Embryonic facial prominence (tissue), 1 donor: ENCODE measurements around the gene NEDD8.

Experiments
- DNase-seq: peaks from one replicate; pipeline ENCODE4 v3.0.0-alpha.2; 2016; ENCODE audit errors: extremely low spot score

The NEDD8 gene

DNA sequence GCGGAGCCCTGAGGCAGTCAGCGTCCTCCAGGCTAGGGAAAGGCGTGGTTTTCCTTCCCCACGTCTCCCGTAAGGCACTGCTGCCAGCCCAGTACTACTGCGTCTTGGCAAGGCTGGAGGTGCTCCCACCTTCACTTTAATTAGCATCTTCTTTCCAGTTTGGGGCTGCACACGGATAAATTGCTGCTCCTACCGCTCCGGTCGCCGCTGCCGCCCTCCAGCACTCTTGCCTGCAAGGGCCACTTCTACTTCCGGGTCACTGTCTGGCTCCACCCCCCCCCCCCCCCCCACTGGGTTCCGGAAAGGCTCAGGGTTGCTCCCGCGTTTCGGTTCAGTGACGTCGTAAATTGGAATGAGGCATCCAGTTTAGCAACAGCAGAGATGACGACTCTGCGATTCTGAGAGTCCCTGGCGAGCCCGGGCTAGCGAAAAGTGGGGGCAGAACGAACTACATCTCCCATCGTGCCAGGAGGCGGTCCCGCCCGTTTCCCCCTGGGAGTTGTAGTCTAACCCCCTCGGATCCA is at the start of gene NEDD8:
Gene NEDD8 (minus strand): TSS at position 247 of the 524 bp plus-strand sequence. CDS start 100 bp downstream, at position 147.
- DNase-seq, result peak; percentile 77

DNA sequence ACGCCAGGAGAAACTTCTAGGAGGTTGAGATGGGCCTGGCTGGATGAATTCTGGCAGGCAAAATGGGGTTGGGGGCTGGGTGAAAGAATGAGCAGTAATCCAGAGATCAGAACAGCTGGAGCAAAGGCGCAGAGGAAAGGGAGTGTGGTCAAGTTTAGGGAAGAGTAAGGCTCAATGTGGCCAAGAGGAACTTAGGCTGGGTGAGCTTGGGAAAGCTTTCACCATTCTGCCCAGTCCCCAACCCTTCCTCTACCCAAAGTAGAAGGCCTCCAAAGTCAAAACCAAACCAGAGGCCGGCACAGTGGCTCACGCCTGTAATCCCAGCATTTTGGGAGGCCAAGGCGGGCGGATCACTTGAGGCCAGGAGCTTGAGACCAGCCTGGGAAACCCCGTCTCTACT is 49.5 kb upstream of the NEDD8 start:
- DNase-seq, result no peak

DNA sequence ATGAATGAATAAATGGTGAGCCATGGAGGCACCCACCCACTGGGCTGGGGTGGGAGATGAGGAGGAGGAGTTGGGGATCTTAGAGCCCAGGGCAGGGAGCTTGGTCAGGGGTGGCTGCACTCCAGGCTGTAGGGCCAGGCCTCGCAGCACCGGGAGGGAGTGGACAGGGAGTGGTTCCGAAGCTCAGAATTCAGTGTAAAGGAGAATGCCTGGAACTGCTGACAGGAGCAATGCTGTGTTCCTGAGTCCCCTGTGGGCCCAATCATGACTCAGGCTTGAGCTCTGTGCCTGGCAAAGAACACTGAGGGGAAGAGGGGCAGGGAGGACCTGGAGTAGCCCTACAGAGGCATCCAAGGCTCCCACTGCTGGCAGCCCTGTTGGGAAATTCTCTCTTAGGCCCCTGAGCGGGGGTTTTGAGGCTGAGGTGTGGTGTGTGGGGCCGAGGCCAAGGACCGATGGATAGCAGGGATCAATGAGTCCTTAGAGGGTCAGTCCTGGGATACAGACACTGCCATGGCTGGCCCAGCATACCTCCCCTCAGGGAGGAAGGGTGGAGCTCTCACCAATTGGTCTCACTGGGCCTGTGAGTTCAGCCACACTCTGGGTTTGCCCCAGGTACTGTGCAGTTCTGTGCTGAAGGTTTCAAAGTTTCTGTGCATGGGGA is 48.8 kb upstream of the NEDD8 start:
- DNase-seq, result no peak

DNA sequence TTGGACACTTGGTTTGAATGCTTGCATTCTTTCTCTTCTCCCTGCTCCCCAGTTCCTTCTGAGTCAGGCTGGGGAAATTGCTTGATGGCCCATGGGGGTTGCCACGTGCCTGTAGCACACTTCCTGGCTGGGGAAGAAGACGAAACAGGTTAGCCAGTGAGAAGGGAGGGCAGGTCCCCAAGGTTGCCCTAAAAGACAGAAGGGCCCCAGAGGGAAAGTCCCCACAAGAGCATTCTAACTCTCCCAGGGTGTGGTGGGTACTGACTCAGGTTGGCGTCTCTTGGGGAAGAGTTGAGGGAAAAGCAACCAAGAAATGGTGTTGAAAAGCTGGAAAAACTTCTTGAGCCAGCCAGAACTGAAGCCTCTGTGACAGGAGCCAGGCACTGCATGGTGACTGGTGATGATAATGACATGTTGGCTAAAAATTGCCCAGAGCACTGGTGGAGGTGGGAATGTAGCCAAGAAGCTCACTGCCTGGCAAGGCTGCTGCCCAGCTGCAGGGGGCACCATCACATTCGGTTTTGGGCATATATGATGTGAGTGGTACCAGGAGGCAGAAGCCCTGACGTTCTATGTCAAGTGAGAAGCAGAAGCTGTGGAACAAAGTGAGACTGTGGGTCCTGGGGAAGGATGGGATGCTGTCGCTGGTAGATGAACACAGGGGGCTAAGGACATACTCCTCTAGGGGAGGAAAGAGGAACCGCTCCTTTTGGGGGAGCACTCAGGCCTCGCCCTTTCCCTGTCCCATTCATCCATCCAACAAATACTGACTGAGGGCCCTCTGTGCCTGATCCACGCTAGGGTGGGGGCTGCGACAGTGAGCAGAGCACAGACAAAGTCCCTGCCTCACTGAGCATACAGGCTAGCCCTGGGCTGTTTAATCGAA is 47.4 kb upstream of the NEDD8 start:
- DNase-seq, result no peak

DNA sequence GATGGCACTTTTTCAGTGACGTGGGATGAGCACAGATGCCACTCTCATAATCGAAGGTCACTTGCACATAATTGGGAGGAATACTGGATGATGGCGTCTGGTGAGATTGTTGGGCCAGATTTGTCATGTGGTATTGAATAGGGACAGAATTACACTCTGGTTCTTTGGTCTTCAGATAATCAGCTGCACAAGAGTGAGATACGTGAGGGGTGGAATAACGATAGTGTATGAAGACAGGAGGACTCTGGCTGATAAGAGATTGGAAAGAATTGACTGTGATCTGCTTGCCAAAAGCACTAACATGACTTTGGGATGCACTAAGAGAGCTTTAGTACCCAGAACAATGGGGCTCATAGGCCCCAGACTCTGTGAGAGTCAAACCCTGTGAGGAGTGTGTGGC is 46.3 kb upstream of the NEDD8 start:
- DNase-seq, result no peak

DNA sequence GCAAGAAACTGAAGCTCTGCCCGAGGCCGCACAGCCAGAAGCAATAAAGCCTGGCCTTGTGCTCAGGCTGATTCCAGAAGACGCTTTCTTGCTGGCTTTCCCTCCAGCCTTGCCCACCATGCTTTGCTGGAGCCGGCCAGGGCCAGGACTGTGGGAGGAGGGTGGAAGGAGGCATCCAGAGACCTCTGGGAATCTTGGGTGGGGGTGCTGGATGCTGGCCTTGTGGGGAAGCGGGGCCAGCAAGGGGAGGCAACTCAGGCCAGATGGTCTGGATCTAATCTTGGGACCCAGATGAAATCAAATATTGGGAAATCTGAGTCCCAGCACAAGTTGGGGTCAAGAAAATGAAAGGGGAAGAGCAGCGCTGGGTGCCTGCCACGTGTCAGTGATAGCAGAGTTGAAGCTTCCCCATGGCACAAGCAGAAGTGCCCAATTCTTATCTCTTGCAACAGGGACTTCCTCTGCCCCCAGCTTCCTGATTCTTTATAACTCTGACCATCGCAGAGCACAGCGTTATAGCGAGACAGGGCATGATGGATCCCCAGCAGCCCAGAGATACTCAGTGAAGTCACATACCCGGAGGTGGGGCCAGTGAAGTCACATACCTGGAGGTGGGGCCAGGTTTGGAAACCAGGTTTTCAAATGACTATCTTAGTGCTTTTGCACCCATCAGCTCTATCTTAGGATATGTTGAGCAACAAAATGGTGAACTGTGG is 45.6 kb upstream of the NEDD8 start:
- DNase-seq, result no peak

DNA sequence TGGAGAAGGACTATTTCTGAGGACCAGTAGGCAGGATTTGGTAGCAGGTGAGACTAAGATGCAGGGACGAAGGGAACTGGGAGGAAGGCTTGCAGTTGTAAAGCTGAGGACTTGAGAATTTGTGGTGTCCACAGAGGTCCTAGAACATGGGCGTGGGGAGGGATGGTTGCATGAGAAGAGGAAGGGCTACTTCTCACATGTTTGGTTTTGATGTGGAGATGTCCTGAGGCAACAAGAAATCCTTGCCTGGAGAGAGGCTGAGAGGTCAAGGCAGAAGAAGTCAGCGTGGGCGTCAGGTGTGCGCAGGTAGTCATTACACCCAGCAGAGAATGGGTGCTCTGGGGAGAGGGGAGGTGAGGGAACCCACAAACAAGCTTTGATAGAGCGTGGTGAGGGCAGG is 44.9 kb upstream of the NEDD8 start:
- no peak for DNase-seq

DNA sequence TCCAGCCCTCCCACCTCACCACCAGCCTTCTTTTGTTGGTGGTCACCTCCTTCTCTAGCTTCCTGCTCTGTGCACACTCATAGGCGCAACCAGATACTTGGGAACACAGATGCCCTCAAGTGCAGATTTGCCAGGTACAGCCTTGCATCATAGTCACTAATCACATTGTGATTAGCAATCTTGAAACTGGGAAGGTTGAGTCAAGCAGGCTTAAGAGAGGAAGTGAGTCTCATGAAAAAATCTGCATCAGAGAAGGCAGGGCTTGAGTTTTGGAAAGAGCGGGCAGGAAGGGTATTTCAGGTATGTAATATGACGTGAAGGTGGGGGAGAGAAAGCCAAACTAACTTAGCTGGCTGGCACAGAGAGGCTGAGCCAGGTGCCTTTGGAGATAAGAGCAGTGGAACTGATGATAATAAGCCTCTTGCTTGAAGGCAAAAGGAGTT is 42.0 kb upstream of the NEDD8 start:
- DNase-seq, result no peak

DNA sequence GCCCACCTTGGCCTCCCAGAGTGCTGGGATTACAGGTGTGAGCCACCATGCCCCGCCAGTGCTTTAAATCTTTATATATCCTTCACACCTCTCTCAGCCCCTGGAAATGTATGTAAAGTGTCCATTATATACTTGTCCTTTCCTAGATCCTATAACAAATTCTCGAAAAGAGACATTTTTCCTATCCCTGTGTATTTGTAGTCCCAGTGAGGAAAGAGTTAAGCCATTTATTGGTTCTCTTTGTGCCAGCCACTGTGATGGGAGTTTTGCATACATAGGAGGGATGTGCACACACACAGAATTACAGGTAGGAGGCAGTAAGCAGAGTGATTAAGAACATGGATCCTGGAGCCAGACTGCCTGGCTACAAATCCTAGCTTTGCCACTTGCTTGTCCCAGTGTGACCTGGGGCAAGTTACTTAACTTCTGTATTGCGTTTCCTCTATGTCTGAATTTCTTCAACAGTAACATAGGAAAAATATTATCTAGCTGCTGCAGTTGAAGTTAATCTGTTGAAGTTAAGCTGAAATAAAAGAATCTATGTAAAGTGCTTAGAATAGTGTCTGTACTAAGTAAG is 41.3 kb upstream of the NEDD8 start:
- DNase-seq, result no peak

DNA sequence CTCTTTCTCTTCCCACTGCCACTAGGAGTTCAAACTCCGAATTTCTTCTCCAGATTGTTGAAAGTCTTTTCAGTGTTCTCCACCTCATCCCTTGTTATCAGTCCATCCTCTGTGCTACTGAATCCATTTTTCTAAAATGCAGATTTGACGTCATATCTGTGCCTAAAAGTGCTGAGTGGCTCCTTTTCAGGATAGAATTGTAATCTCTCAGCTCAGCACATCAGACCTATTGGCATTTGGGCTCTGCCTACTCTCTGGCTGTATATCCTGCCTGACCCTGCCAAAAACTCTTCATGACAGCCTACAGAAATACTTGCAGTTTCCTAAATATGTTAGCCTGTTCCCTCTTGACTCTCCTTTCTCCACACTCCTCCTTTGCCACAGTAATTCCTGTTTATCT is 40.3 kb upstream of the NEDD8 start:
- DNase-seq, result no peak

DNA sequence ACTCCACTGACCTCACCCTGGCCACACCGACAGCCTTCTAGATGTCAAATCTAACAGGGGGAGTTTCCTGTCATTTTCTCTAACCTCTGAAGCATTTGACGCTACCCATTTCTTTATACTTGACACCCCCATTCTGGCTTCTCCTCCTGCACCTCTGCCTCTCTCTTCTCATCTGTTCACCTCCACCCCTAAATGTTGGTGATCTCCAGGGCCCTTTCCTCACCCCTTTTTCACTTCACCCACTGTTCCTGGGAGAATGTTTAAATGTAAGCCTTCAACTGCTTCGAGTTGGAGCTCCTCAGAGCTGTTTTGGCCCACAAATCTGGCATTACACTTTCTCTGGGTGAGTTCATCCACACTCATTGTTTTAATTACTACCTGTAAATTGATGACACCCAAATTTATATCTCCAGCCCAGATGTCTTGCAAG is 39.7 kb upstream of the NEDD8 start:
- no peak for DNase-seq

DNA sequence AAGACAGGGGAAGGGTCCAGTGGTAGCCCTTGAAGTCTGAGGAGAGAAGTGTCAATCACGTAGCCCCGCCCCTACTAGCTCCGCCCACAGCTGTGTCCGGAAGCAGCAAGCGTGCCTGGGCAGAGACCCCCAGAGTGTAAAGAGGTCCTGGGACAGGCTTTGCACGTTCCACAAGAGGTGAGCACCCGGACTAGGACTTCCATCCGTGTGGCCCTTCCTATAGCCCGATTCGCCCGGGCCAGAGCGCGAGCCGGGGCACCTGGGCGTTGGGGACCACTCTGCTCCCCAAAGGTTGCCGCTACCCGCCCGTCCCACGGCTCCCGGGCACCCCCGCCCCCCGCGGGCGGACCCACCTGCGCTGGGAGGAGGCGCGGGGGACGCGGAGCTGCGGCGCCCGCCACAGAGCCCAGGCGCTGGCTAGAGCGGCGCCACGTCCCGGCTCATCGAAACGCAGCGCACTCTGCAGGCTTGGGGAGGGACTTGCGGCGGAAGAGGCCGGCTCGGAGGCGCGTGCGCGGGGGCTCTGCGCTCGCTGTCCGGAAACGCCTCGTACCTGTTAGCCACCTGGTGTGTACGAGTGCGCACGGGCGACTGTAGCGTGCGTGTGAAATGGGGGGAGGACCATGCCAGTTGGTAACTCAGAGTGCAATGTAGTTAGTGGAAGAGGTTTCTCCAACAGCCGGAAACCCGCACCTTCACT is 39.1 kb upstream of the NEDD8 start, which contains the start of gene RABGGTA:
Gene RABGGTA (minus strand): TSS at position 464 of the 700 bp plus-strand sequence. CDS start 482 bp downstream, outside the sequence.
- DNase-seq, result peak; percentile 84

DNA sequence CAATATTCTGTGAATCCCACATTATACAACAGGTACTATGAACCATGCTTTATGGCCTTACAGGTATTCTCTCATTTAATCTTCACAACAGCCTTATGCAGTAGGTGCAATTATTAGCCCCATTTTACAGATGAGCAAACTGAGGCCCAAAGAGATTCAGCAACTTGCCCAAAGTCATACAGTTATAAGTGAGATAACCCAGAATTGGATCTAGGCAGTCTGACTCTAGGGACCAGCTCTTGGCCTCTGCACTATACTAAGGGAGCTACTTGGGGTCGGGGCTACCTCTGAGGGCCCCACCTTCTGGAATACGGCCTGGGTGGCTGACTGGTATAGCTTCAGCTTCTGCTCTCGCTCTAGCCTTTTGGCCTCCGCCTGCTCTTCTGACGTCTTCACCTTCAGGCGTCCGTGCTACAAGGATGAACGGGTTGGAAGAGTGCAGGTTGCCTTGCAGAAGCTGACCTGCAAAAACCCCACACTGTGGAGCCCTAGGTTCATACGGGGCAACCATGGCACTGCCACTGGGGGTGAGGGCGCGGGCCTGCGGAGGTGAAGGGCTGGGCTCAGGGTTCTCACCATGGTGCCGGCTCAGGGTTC is 38.5 kb upstream of the NEDD8 start:
- no peak for DNase-seq

DNA sequence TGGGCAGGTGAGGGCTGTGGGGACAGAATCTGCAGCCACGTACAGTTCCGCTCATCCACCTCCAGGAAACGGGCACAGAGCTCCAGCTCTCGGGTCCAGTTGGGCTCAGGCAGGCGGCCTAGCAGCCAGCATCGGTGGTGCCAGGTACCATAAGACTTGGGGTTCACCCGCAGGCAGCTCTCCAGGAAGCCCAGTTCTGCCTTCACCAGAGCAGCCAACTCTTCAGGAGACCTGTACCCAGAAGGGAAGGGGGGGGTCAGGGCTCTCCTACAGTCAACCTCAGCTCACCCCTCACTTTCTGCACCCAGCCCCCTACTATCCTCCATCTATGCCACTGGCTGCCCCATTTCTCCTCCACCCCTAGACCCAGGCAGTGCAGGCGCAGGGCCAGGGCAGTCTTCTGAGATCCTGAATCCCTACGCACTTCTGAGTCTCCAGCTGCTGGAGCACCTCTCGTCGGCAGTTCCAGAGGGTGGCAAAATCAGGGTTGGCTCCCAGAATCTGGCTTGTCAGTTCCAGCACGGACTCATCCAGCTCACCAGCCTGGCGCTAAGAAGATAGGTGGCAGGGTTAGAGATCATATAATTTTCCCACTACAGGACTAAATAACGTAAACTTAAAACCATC is 37.9 kb upstream of the NEDD8 start:
- DNase-seq, result no peak

DNA sequence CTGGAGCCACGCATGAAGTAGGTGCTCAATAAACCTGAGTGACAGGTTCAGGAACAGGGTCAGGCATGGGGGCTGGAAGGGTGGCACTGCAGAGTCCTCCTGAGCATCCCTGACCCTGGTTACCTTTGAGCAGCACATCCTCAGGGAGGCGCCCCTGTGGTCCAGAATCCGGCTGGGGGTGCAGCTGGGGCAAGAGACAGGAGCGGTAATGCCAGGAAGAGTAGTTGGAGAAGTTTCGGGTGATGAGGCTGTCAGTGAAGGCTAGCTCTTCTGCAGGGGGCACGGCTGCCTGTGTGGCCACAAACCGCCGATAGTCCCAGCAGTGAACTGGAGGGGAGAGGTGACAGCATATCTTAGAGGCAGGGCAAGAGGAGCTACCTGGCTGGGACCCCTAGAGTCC is 37.2 kb upstream of the NEDD8 start:
- no peak for DNase-seq

DNA sequence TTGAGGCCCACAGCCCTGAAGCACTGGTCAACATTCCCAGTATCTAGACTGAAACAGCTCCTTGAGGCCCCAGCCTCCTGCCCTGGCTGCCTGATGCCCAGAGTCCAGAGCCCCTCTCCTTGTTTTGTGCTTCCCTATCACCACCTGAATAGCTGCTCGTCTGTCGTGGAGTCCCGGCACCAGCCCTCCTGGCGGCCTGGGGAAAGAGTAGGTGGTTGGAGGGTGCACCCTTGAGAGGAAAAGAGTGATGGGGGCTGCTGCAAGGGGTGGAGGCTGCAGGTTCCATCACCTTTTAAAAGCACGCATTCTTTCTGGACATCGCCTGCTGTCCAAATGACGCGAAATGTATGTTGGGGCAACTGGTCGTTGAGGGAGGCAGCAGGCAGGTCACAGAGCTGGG is 36.1 kb upstream of the NEDD8 start:
- DNase-seq, result no peak

DNA sequence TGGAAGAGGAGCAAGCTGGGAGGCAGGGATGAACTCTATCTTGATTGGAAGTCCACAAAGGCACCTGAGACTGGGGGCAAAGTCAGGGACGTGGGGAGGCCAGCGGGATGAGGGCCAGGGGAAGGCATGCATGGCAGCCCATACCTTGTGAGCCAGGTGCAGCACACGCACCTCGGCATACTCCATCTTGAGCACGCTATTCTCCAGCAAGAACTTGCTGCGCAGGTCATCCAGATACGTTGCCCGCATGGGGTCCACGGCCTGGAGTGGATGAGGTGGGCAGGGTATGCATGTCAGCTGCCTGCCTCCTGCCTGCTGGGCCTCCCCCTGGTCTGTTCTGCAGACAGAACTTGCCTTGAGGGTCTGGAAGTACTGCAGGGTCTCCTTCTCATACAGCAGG is 35.3 kb upstream of the NEDD8 start:
- no peak for DNase-seq

DNA sequence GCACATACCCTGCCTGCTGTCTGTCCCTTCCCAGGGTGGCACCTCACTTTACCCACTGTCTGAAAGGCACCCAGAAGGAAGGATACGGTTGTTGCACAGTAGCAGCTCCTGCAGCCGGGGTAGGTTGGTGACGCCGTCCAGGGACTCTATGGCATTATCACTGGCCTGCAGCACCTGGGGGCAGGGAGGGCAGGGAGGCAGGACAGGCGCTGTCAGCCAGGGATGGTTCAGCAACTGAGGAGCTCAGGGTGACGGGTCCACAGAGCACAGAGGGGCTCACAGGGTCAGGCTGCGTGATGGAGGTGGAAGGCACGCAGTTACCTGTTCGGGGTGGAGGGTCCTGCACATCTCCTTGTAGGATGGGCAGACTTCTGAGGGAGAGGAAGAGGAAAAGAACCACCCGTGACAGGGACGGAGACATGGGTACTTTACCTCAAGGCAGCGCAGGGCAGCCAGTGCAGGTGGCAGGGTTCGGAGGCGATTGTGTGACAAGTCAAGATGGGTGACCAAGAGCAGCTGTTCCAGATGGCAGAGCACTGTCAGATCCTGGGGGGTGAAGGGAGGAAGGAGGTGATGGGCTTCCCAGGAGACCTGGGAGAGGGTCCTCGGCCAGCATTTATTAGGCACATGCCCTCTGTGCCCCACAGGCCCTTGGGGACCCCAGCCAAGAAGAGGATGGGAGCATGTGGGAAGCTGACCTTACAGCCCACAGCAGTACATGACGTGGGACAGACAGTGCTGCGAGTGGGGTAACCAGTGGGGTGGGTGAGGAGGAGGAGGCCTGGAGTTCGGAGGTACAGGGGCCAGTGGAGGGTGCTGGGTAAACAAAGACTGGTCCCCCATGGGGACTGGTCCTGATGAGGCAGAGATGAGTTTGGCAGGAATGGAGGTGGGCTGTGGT is 34.4 kb upstream of the NEDD8 start:
- DNase-seq, result no peak

DNA sequence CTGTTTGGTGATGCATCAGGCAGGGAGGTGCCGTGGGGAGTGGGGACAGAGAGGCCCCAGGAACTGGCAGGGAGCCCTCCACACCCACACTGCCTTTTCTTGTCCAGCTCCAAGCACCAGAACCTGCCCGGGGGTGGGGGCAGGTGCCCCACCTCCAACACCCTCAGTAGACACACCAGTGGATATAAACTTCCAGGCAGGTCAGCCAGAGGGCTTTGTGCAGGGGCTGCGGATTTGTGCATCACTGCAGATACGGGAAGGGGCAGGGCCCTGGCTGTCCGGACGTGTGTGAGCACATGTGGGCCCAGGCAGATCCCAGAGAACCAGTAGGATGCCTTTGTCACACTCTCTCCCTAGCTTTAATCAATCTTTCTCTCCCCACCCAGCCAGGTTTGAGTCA is 32.1 kb upstream of the NEDD8 start:
- no peak for DNase-seq
